ENCODE results near the gene STRN3. TPM values are rescaled to one million over a fixed set of nuclear protein-coding genes. Genes with fewer than 3 reads are reported as not detected.

STRN3 gene
- total RNA-seq (40.9 and 43.9 TPM in 2 replicates), polyA plus RNA-seq (7.7 and 14.5 TPM in 2 replicates), polyA minus RNA-seq (16.8 and 23.0 TPM in 2 replicates)
- total RNA-seq (2013): 32.3 TPM

- H3K27me3 Mint-ChIP-seq: no peaks in the 10 kb centered on the region
- H3K36me3 ChIP-seq (replicated peaks in 1 of 2; ENCODE audit: control extremely low read depth in 1 of 2, control insufficient read depth in 1 of 2, extremely low read depth in 1 of 2, insufficient read depth in 2 of 2, low read length in 1 of 2): peaks cover 0 to 3% of the 10 kb centered on the region in 2 experiments
- ATAC-seq (ENCODE audit: low read depth): no peak
- H3K4me2 ChIP-seq (replicated peaks; ENCODE audit: low read depth, low read length, poor library complexity, severe bottlenecking): peak within 1 kb of the TSS; percentile 78
- peak within 1 kb of the TSS; percentile 93 for H3K27ac Mint-ChIP-seq
- no peaks in the 10 kb centered on the region for H4K20me1 ChIP-seq (ENCODE audit: control insufficient read depth, insufficient read depth, low read length, poor library complexity, severe bottlenecking)
- TF ChIP-seq, protein P1, sequence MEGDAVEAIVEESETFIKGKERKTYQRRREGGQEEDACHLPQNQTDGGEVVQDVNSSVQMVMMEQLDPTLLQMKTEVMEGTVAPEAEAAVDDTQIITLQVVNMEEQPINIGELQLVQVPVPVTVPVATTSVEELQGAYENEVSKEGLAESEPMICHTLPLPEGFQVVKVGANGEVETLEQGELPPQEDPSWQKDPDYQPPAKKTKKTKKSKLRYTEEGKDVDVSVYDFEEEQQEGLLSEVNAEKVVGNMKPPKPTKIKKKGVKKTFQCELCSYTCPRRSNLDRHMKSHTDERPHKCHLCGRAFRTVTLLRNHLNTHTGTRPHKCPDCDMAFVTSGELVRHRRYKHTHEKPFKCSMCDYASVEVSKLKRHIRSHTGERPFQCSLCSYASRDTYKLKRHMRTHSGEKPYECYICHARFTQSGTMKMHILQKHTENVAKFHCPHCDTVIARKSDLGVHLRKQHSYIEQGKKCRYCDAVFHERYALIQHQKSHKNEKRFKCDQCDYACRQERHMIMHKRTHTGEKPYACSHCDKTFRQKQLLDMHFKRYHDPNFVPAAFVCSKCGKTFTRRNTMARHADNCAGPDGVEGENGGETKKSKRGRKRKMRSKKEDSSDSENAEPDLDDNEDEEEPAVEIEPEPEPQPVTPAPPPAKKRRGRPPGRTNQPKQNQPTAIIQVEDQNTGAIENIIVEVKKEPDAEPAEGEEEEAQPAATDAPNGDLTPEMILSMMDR (IDR thresholded peaks at IDR 0.05): no peak
- no peak for TF ChIP-seq EZH2 (IDR thresholded peaks at IDR 0.05; ENCODE audit: borderline replicate concordance, insufficient read depth, low read depth, low read length, poor library complexity, severe bottlenecking)
- ChIA-PET CTCF (interaction anchor here (1.9 kb wide), 2 partner anchors 45 to 182 kb away, joined by 7 to 10 read pairs; partner anchors contain the start of gene HECTD1), POLR2A (interaction anchor here (0.6 to 1.6 kb wide), 6 partner anchors 43 to 1050 kb away, joined by 3 to 9 read pairs (median 4); partner anchors contain the start of genes HEATR5A and HECTD1)
- H3K27me3 ChIP-seq (replicated peaks in 1 of 4; ENCODE audit: control extremely low read depth in 1 of 4, control insufficient read depth in 3 of 4, insufficient read depth in 4 of 4, low read length in 3 of 4): no peaks in the 10 kb centered on the region
- peak within 1 kb of the TSS; percentile 96 for H2AFZ ChIP-seq (ENCODE audit: insufficient read depth, low read depth, low read length, poor library complexity, severe bottlenecking)
- peak within 1 kb of the TSS; percentile 71 to 93 for H3K27ac ChIP-seq (ENCODE audit: low read length in 2 of 2)
- H3K9me3 Mint-ChIP-seq (ENCODE audit: insufficient read depth): no peaks in the 10 kb centered on the region
- peak within 1 kb of the TSS; percentile 96 for H3K9ac ChIP-seq (ENCODE audit: low read length)
- no peaks in the 10 kb centered on the region for H3K9me3 ChIP-seq (ENCODE audit: control extremely low read depth in 1 of 3, control insufficient read depth in 2 of 3, insufficient read depth in 1 of 3, low read length in 2 of 3)
- peaks cover 40% of the 10 kb centered on the region for H3K4me1 Mint-ChIP-seq
- H3K4me3 ChIP-seq (ENCODE audit: control extremely low read depth in 1 of 5, extremely low read depth in 1 of 5, insufficient read depth in 1 of 5, low read depth in 2 of 5, low read length in 4 of 5): peak within 1 kb of the TSS; percentile 85 to 98 (median 93)
- peaks cover 83% of the 10 kb centered on the region for H3K79me2 ChIP-seq (ENCODE audit: control insufficient read depth, insufficient read depth, low read length)
- intact Hi-C loops (cut with micrococcal nuclease): loop anchor here (1.0 to 10.0 kb wide), 8 partner anchors 46 to 1176 kb away; partner anchors contain the start of genes DTD2, HECTD1, RNU6-7 and RNU6-8
- no peak for DNase-seq
- H3K4me3 Mint-ChIP-seq: peak within 1 kb of the TSS; percentile 97
- WGBS (ENCODE audit: insufficient coverage): under 1% methylated on average over 20 of the region's 31 CpGs
- peaks cover 13 to 17% of the 10 kb centered on the region in 2 donors for H3K4me1 ChIP-seq (ENCODE audit: control insufficient read depth in 2 of 2, insufficient read depth in 2 of 2, low read length in 2 of 2)
Observed at GRCh38 chr14:31026077-31026449, at the start of gene STRN3. Gene STRN3 (minus strand): TSS chr14:31026379. CDS start chr14:31026185, 194 bp downstream.

GRCh38 chr14:31075144-31075543 lies 49.0 kb upstream of the STRN3 start:
- Histone ChIP-seq H2AFZ (ENCODE audit: insufficient read depth, low read depth, low read length, poor library complexity, severe bottlenecking) (no peak overlapping the region), H3K4me3 (ENCODE audit: control extremely low read depth in 1 of 5, extremely low read depth in 1 of 5, insufficient read depth in 1 of 5, low read depth in 2 of 5, low read length in 4 of 5) (no peak overlapping the region), H3K4me2 (replicated peaks; ENCODE audit: low read depth, low read length, poor library complexity, severe bottlenecking) (no peak overlapping the region), H3K9ac (ENCODE audit: low read length) (no peak overlapping the region), H4K20me1 (ENCODE audit: control insufficient read depth, insufficient read depth, low read length, poor library complexity, severe bottlenecking) (no peaks in the 10 kb centered on the region), H3K4me1 (ENCODE audit: control insufficient read depth in 2 of 2, insufficient read depth in 2 of 2, low read length in 2 of 2) (no peaks in the 10 kb centered on the region), H3K9me3 (ENCODE audit: control extremely low read depth in 1 of 3, control insufficient read depth in 2 of 3, insufficient read depth in 1 of 3, low read length in 2 of 3) (no peaks in the 10 kb centered on the region), H3K27ac (ENCODE audit: low read length in 2 of 2) (no peak overlapping the region), H3K36me3 (replicated peaks in 1 of 2; ENCODE audit: control extremely low read depth in 1 of 2, control insufficient read depth in 1 of 2, extremely low read depth in 1 of 2, insufficient read depth in 2 of 2, low read length in 1 of 2) (peaks cover 7 to 9% of the 10 kb centered on the region in 2 experiments), H3K27me3 (replicated peaks in 1 of 4; ENCODE audit: control extremely low read depth in 1 of 4, control insufficient read depth in 3 of 4, insufficient read depth in 4 of 4, low read length in 3 of 4) (no peaks in the 10 kb centered on the region), H3K79me2 (ENCODE audit: control insufficient read depth, insufficient read depth, low read length) (no peaks in the 10 kb centered on the region)
- no peaks in the 10 kb centered on the region for H3K4me1 Mint-ChIP-seq
- no peak for DNase-seq
- no peak overlapping the region for H3K4me3 Mint-ChIP-seq
- WGBS (ENCODE audit: insufficient coverage): no CpG with 5 or more reads among the region's 2 CpGs
- CTCF ChIA-PET: no interaction called here
- POLR2A ChIA-PET: no interaction called here
- intact Hi-C loops (cut with micrococcal nuclease): no loop called here
- no peak for ATAC-seq (ENCODE audit: low read depth)
- H3K27me3 Mint-ChIP-seq: no peaks in the 10 kb centered on the region
- no peak overlapping the region for H3K27ac Mint-ChIP-seq
- peaks cover 4% of the 10 kb centered on the region for H3K9me3 Mint-ChIP-seq (ENCODE audit: insufficient read depth)
- TF ChIP-seq, protein P1 (IDR thresholded peaks at IDR 0.05): no peak
- no peak for TF ChIP-seq EZH2 (IDR thresholded peaks at IDR 0.05; ENCODE audit: borderline replicate concordance, insufficient read depth, low read depth, low read length, poor library complexity, severe bottlenecking)

All from B cell (primary cell).